GM19023 (cell line): ENCODE data around the gene SEMA4D.
A peak's percentile ranks its signal among the peaks of the same experiment; 100 is the strongest.

Experiments
- ATAC-seq: cut with Tn5 transposase; IDR thresholded peaks from one replicate; pipeline ENCODE4 v1.9.1; 2021; ENCODE audit warnings: mild to moderate bottlenecking, moderate library complexity; ENCODE audit not compliant: unreplicated experiment

Gene SEMA4D

GRCh38 chr9:89529243-89530035 is 31.5 kb upstream of the SEMA4D start:
- no peak for ATAC-seq

GRCh38 chr9:89528540-89528939 is 30.6 kb upstream of the SEMA4D start:
- ATAC-seq: no peak

GRCh38 chr9:89528131-89528530 is 30.2 kb upstream of the SEMA4D start:
- ATAC-seq: no peak

- no peak for ATAC-seq
These were observed 29.2 kb upstream of the SEMA4D start for GRCh38 chr9:89527084-89527483.

- ATAC-seq: no peak
These were observed 28.8 kb upstream of the SEMA4D start for GRCh38 chr9:89526667-89527066.

- no peak for ATAC-seq
These were observed 27.8 kb upstream of the SEMA4D start for GRCh38 chr9:89525446-89526374.

- ATAC-seq: no peak
These were observed 27.1 kb upstream of the SEMA4D start for GRCh38 chr9:89524963-89525362.

- ATAC-seq: no peak
These were observed 26.0 kb upstream of the SEMA4D start for GRCh38 chr9:89523948-89524347.

- peak; percentile 1 for ATAC-seq
These were observed 25.0 kb upstream of the SEMA4D start for GRCh38 chr9:89522959-89523285.

GRCh38 chr9:89522261-89522958 is 24.5 kb upstream of the SEMA4D start:
- ATAC-seq: peak; percentile 89

GRCh38 chr9:89519366-89519805 is 21.5 kb upstream of the SEMA4D start:
- ATAC-seq: no peak

- ATAC-seq: no peak
These were observed 20.8 kb upstream of the SEMA4D start for GRCh38 chr9:89518466-89519365.

- no peak for ATAC-seq
These were observed 17.5 kb upstream of the SEMA4D start for GRCh38 chr9:89515416-89515815.

- no peak for ATAC-seq
These were observed 17.0 kb upstream of the SEMA4D start for GRCh38 chr9:89514956-89515355.

- no peak for ATAC-seq
These were observed 16.4 kb upstream of the SEMA4D start for GRCh38 chr9:89514337-89514736.

GRCh38 chr9:89513837-89514236 is 15.9 kb upstream of the SEMA4D start:
- ATAC-seq: no peak

- no peak for ATAC-seq
These were observed 14.5 kb upstream of the SEMA4D start for GRCh38 chr9:89512382-89512781.

GRCh38 chr9:89508951-89509615 is 11.2 kb upstream of the SEMA4D start:
- no peak for ATAC-seq

- no peak for ATAC-seq
These were observed 8.0 kb upstream of the SEMA4D start for GRCh38 chr9:89505911-89506310.

GRCh38 chr9:89505048-89505447 is 7.1 kb upstream of the SEMA4D start:
- ATAC-seq: no peak
